RWPE1 (cell line): ENCODE results near the gene LY6G6F.

Source experiments
- CTCF ChIA-PET: fragments of 350-600 bp; sonication (Branson Sonifier 250); formaldehyde crosslinking; extraction: SDS; loops from one replicate; lab custom pipeline; 2021; lab: Yijun Ruan, JAX
- POLR2A ChIA-PET: fragments of 400-600 bp; formaldehyde crosslinking; extraction: SDS; loops from one replicate; lab custom pipeline; 2020; ENCODE audit warnings: antibody characterized with exemption; ENCODE audit not compliant: low non-redundant PET; lab: Yijun Ruan, JAX
- DNase-seq: peaks from one replicate; pipeline ENCODE4 v3.0.0; 2012; ENCODE audit warnings: low spot score
- H3K27ac ChIP-seq: fragments of 450-650 bp; 2 replicates; pipeline ENCODE4 v1.5.1; 2017
- CTCF ChIP-seq: fragments of 450-650 bp; conservative IDR thresholded peaks from 2 replicates; pipeline ENCODE4 v1.5.1; 2017; ENCODE audit warnings: low read depth, mild to moderate bottlenecking

LY6G6F gene

GRCh38 chr6:31664790-31665500 lies 41.7 kb upstream of the LY6G6F start, which contains the start of gene GPANK1:
Gene GPANK1, minus strand, starts transcription at chr6:31664997. Its CDS starts 519 bp downstream, at chr6:31664478.
- CTCF ChIA-PET = no interaction called here
- peak within 1 kb of the TSS; percentile 98 for H3K27ac ChIP-seq

GRCh38 chr6:31665501-31666336 lies 40.9 kb upstream of the LY6G6F start, which contains the start of gene CSNK2B:
Gene CSNK2B, plus strand, starts transcription at chr6:31666080. Its CDS starts 752 bp downstream, at chr6:31666832.
- TF ChIP-seq CTCF = no peak
- ChIA-PET POLR2A (interaction anchor here (0.5 to 1.1 kb wide), 2 partner anchors 13 to 1307 kb away, joined by 4 to 6 read pairs; partner anchors contain the start of gene BAG6), CTCF (no interaction called here)
- peak within 1 kb of the TSS; percentile 98 for H3K27ac ChIP-seq
- DNase-seq = peak; percentile 96

More at GRCh38 chr6:31664790-31665500, 41.7 kb upstream of the LY6G6F start, which contains the start of gene GPANK1:
- POLR2A ChIA-PET = interaction anchor here (1.1 kb wide), 1 partner anchor 13 kb away, joined by 6 read pairs; the partner anchor contains the start of gene BAG6
- no peak for TF ChIP-seq CTCF
- DNase-seq = peak; percentile 59

GRCh38 chr6:31666337-31666965 lies 40.2 kb upstream of the LY6G6F start:
- peak overlapping the region; percentile 98 for H3K27ac ChIP-seq
- no peak for DNase-seq
- TF ChIP-seq CTCF = no peak
- ChIA-PET POLR2A (no interaction called here), CTCF (no interaction called here)

- ChIA-PET POLR2A (interaction anchor here (0.7 kb wide), 1 partner anchor 25 kb away, joined by 3 read pairs; no protein-coding TSS in a partner anchor), CTCF (no interaction called here)
- DNase-seq = no peak
- 0 out of 2 replicates have a peak within 1 kb of the TSS, but pooled peaks have one; percentile 4 for H3K27ac ChIP-seq
- TF ChIP-seq CTCF = no peak
These were observed 37.0 kb upstream of the LY6G6F start, which contains the start of gene LY6G5B for GRCh38 chr6:31669676-31670075. Gene LY6G5B, plus strand, starts transcription at chr6:31669976. Its CDS starts 975 bp downstream, at chr6:31670951.

GRCh38 chr6:31676322-31676903 lies 30.3 kb upstream of the LY6G6F start:
- no peak for TF ChIP-seq CTCF
- CTCF ChIA-PET = no interaction called here
- POLR2A ChIA-PET = no interaction called here
- H3K27ac ChIP-seq = no peak overlapping the region
- no peak for DNase-seq
